HepG2 (cell line): ENCODE measurements around the gene PLCB1. TPM values are rescaled to one million over a fixed set of nuclear protein-coding genes. Genes with fewer than 3 reads are reported as not detected.

Source experiments
- ARNTL ChIP-seq: sonication (generic); formaldehyde crosslinking; IDR thresholded peaks from 2 replicates; pipeline ENCODE4 v1.4.0; 2020; ENCODE audit warnings: mild to moderate bottlenecking, missing genetic modification reagents
- ETV6 ChIP-seq: sonication (generic); formaldehyde crosslinking; conservative IDR thresholded peaks from 2 replicates; pipeline ENCODE4 v1.4.0; 2020; ENCODE audit warnings: missing genetic modification reagents
- GABPA ChIP-seq, 2 experiments: IDR thresholded peaks; 2 replicates each; pipeline ENCODE4 v1.6.1; 2011 to 2016; ENCODE audit warnings: low read depth in 2 of 2, low read length in 1 of 2, missing biosample characterization in 1 of 2, missing genetic modification characterization in 1 of 2
- KDM5B ChIP-seq: sonication (generic); formaldehyde crosslinking; IDR thresholded peaks from 2 replicates; pipeline ENCODE4 v1.4.0; 2020; ENCODE audit warnings: missing genetic modification reagents, mild to moderate bottlenecking, borderline replicate concordance
- MYC ChIP-seq: sonication (generic); formaldehyde crosslinking; IDR thresholded peaks from 2 replicates; pipeline ENCODE4 v1.9.0; 2021; ENCODE audit warnings: missing genetic modification reagents, borderline replicate concordance
- NR2F6 ChIP-seq, 2 experiments: IDR thresholded peaks; 2 replicates each; pipeline ENCODE4 v1.6.1; 2016; ENCODE audit warnings: antibody characterized with exemption in 1 of 2, mild to moderate bottlenecking in 1 of 2
- PHB2 ChIP-seq: fragments of 450-650 bp; IDR thresholded peaks from 2 replicates; pipeline ENCODE4 v1.6.1; 2018; ENCODE audit not compliant: partially characterized antibody
- POLR2G ChIP-seq: fragments of 200-400 bp; formaldehyde crosslinking; IDR thresholded peaks from 2 replicates; pipeline ENCODE4 v1.6.1; 2018; ENCODE audit warnings: mild to moderate bottlenecking, low read depth, low read length, moderate library complexity
- PRPF4 ChIP-seq: fragments of 200-400 bp; formaldehyde crosslinking; IDR thresholded peaks from 2 replicates; pipeline ENCODE4 v1.6.1; 2016; ENCODE audit warnings: low read length, low read depth; ENCODE audit not compliant: poor library complexity, severe bottlenecking
- REPIN1 ChIP-seq: sonication (generic); formaldehyde crosslinking; IDR thresholded peaks from 2 replicates; pipeline ENCODE4 v1.8.0; 2022; ENCODE audit warnings: missing genetic modification reagents, low read depth, mild to moderate bottlenecking, borderline replicate concordance
- SOX5 ChIP-seq: IDR thresholded peaks from 2 replicates; pipeline ENCODE4 v1.6.1; 2016; ENCODE audit warnings: borderline replicate concordance
- STAT5B ChIP-seq: sonication (generic); formaldehyde crosslinking; IDR thresholded peaks from 2 replicates; pipeline ENCODE4 v1.4.0; 2020; ENCODE audit warnings: missing genetic modification reagents
- TBL1XR1 ChIP-seq: fragments of 150-350 bp; IDR thresholded peaks from 2 replicates; pipeline ENCODE4 v1.6.1; 2014; ENCODE audit warnings: borderline replicate concordance, low read length; ENCODE audit not compliant: partially characterized antibody
- XRCC5 ChIP-seq: fragments of 200-400 bp; formaldehyde crosslinking; optimal IDR thresholded peaks from 2 replicates; pipeline ENCODE3; 2017; ENCODE audit warnings: mild to moderate bottlenecking, low read length
- ZNF430 ChIP-seq: sonication (generic); formaldehyde crosslinking; IDR thresholded peaks from 2 replicates; pipeline ENCODE4 v1.9.0; 2021; ENCODE audit warnings: mild to moderate bottlenecking, missing genetic modification reagents
- ZNF446 ChIP-seq: sonication (generic); formaldehyde crosslinking; IDR thresholded peaks from 2 replicates; pipeline ENCODE4 v1.5.0; 2020; ENCODE audit warnings: mild to moderate bottlenecking, missing genetic modification reagents
- ZSCAN20 ChIP-seq: sonication (generic); formaldehyde crosslinking; IDR thresholded peaks from 2 replicates; pipeline ENCODE4 v1.4.0; 2020; ENCODE audit warnings: missing genetic modification reagents, mild to moderate bottlenecking, borderline replicate concordance
- polyA plus RNA-seq, 8 experiments: library from polyadenylated mRNA; depleted of rRNA in 3 of 8; stranded (reverse) in 7 of 8; unstranded in 1 of 8; fragments of >200 nt; fragmentation: Illumina TruSeq in 4 of 8; extraction: Trizol in 4 of 8; gene quantifications; 2 replicates each; pipeline versions ENCODE4 v1.2.1 to v1.2.3, GENCODE V29; 2011 to 2016; ENCODE audit warnings: low read depth in 4 of 8, missing spikeins in 1 of 8, mixed read lengths in 1 of 8; ENCODE audit not compliant: insufficient read depth in 1 of 8
- total RNA-seq, 5 experiments: library from RNA; depleted of rRNA; stranded (reverse); fragments of >200 nt; fragmentation: Illumina TruSeq; extraction: Trizol; gene quantifications; 2 replicates each; pipeline ENCODE4 v1.2.3, GENCODE V29; 2016; ENCODE audit warnings: low read depth in 1 of 5
- TF ChIP-seq, protein P1 (sequence below): sonication (generic); formaldehyde crosslinking; IDR thresholded peaks from 2 replicates; pipeline ENCODE4 v1.4.0; 2020; ENCODE audit warnings: mild to moderate bottlenecking, missing genetic modification reagents
- TF ChIP-seq, protein P2 (sequence below): sonication (generic); formaldehyde crosslinking; IDR thresholded peaks from 2 replicates; pipeline ENCODE4 v1.4.0; 2020; ENCODE audit warnings: missing genetic modification reagents
- TF ChIP-seq, protein P3 (sequence below): sonication (generic); formaldehyde crosslinking; IDR thresholded peaks from 2 replicates; pipeline ENCODE4 v1.5.0; 2020; ENCODE audit warnings: missing genetic modification reagents
- TF ChIP-seq, protein P4 (sequence below): sonication (generic); formaldehyde crosslinking; IDR thresholded peaks from 2 replicates; pipeline ENCODE4 v1.5.1; 2020; ENCODE audit warnings: missing genetic modification reagents, mild to moderate bottlenecking, borderline replicate concordance

PLCB1 gene
- total and polyA plus RNA-seq, 2 of the 13 experiments (the other 11 are each of a cell fraction or from before 2014, with no cell fraction given): 42.4 to 55.9 TPM

DNA sequence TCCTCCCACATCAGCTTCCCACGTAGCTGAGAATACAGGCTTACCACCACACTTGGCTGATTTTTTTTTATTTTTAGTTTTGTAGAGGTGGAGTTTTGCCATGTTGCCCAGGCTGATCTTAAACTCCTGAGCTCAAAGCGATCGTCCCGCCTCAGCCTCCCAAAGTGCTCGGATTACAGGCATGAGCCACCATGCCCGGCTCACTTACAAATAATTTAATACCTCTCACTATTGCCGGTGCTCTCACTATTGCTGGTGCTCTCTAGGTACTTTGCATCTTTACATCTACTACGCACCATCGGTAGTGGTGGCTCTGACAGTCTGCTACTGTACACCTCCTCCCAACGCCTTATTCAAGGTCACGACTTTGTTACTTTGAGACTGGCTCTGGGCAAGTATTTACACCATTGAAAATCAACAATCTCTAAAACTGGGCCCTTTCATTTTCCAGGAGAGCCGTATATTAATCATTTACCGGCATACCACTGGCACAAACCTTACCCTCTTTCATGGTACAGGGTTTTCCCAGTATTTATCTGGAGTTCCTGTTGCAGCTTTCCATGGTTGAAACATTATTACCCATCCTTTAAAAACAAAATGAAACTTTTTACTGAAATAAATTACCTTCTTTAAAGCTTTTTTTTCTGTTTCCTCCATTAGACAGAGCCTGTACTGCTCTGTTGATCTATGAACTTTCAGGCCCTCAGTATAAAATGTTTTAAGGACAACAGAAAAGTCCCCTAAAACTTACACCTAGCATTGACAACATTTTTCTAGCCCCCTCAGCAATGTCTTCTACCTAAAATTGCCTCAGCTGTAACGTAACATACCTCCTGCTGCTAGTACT lies 677.3 kb downstream of the PLCB1 start (continued):
- TF ChIP-seq TBL1XR1 (no peak), KDM5B (no peak), NR2F6 (IDR thresholded peaks at IDR 0.05) (peak; percentile 64), NR2F6 (CRISPR knock-in tag; IDR thresholded peaks at IDR 0.05) (peak; percentile 86), POLR2G (peak; percentile 55), GABPA (IDR thresholded peaks at IDR 0.05; ENCODE audit: low read depth, low read length) (no peak), GABPA (CRISPR knock-in tag; IDR thresholded peaks at IDR 0.05; ENCODE audit: low read depth) (peak; percentile 15; the same call in 1 of the 2 replicates), PHB2 (no peak), STAT5B (CRISPR knock-in tag) (no peak), MYC (no peak), ARNTL (0 out of 2 replicates have a peak, but pooled peaks have one; percentile 24), ETV6 (CRISPR knock-in tag) (no peak), PRPF4 (no peak), ZNF430 (CRISPR knock-in tag) (0 out of 2 replicates have a peak, but pooled peaks have one; percentile 45), ZNF446 (CRISPR knock-in tag) (no peak), SOX5 (CRISPR knock-in tag) (peak; percentile 85), XRCC5 (peak; percentile 67), REPIN1 (CRISPR knock-in tag) (peak; percentile 45; the same call in 1 of the 2 replicates), ZSCAN20 (CRISPR knock-in tag) (peak; percentile 43; the same call in 1 of the 2 replicates)
- TF ChIP-seq, protein P1, sequence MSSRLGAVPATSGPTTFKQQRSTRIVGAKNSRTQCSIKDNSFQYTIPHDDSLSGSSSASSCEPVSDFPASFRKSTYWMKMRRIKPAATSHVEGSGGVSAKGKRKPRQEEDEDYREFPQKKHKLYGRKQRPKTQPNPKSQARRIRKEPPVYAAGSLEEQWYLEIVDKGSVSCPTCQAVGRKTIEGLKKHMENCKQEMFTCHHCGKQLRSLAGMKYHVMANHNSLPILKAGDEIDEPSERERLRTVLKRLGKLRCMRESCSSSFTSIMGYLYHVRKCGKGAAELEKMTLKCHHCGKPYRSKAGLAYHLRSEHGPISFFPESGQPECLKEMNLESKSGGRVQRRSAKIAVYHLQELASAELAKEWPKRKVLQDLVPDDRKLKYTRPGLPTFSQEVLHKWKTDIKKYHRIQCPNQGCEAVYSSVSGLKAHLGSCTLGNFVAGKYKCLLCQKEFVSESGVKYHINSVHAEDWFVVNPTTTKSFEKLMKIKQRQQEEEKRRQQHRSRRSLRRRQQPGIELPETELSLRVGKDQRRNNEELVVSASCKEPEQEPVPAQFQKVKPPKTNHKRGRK (CRISPR knock-in tag): no peak
- TF ChIP-seq, protein P2, sequence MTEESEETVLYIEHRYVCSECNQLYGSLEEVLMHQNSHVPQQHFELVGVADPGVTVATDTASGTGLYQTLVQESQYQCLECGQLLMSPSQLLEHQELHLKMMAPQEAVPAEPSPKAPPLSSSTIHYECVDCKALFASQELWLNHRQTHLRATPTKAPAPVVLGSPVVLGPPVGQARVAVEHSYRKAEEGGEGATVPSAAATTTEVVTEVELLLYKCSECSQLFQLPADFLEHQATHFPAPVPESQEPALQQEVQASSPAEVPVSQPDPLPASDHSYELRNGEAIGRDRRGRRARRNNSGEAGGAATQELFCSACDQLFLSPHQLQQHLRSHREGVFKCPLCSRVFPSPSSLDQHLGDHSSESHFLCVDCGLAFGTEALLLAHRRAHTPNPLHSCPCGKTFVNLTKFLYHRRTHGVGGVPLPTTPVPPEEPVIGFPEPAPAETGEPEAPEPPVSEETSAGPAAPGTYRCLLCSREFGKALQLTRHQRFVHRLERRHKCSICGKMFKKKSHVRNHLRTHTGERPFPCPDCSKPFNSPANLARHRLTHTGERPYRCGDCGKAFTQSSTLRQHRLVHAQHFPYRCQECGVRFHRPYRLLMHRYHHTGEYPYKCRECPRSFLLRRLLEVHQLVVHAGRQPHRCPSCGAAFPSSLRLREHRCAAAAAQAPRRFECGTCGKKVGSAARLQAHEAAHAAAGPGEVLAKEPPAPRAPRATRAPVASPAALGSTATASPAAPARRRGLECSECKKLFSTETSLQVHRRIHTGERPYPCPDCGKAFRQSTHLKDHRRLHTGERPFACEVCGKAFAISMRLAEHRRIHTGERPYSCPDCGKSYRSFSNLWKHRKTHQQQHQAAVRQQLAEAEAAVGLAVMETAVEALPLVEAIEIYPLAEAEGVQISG: peak; percentile 39; the same call in 1 of the 2 replicates
- TF ChIP-seq, protein P3, sequence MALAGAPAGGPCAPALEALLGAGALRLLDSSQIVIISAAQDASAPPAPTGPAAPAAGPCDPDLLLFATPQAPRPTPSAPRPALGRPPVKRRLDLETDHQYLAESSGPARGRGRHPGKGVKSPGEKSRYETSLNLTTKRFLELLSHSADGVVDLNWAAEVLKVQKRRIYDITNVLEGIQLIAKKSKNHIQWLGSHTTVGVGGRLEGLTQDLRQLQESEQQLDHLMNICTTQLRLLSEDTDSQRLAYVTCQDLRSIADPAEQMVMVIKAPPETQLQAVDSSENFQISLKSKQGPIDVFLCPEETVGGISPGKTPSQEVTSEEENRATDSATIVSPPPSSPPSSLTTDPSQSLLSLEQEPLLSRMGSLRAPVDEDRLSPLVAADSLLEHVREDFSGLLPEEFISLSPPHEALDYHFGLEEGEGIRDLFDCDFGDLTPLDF (CRISPR knock-in tag): peak; percentile 40; the same call in 1 of the 2 replicates
- TF ChIP-seq, protein P4, sequence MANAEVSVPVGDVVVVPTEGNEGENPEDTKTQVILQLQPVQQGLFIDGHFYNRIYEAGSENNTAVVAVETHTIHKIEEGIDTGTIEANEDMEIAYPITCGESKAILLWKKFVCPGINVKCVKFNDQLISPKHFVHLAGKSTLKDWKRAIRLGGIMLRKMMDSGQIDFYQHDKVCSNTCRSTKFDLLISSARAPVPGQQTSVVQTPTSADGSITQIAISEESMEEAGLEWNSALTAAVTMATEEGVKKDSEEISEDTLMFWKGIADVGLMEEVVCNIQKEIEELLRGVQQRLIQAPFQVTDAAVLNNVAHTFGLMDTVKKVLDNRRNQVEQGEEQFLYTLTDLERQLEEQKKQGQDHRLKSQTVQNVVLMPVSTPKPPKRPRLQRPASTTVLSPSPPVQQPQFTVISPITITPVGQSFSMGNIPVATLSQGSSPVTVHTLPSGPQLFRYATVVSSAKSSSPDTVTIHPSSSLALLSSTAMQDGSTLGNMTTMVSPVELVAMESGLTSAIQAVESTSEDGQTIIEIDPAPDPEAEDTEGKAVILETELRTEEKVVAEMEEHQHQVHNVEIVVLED (CRISPR knock-in tag): 0 out of 2 replicates have a peak, but pooled peaks have one; percentile 34
